ENCODE data around the gene SNRK. TPM values are rescaled to one million over a fixed set of nuclear protein-coding genes. Genes with fewer than 3 reads are reported as not detected.

The SNRK gene
- total RNA-seq, 5 donors from 2014 or later (not counting 1 experiment from before 2014, with no cell fraction given): 88.1 to 165 (median 107) TPM

GRCh38 chr3:43340403-43340802, 54.1 kb downstream of the SNRK start:
- peaks cover 4 to 23% (median 16%) of the 10 kb centered on the region in 3 donors for H3K9me3 Mint-ChIP-seq
- POLR2A ChIA-PET: interaction anchor here in 1 of 2 donors (0.6 kb wide), 1 partner anchor 40 kb away, joined by 3 read pairs; no protein-coding TSS in a partner anchor
- CTCF ChIA-PET: no interaction called here
- H3K4me3 Mint-ChIP-seq: no peak overlapping the region
- H3K4me1 Mint-ChIP-seq: peaks cover 40 to 51% (median 48%) of the 10 kb centered on the region in 3 donors
- Histone ChIP-seq H3K36me3 (ENCODE audit: control insufficient read depth in 2 of 2, extremely low read depth in 1 of 2, insufficient read depth in 1 of 2, low read length in 1 of 2) (peaks cover 22 to 88% of the 10 kb centered on the region in 2 donors), H3K4me1 (ENCODE audit: control insufficient read depth in 1 of 2, extremely low read depth in 1 of 2, insufficient read depth in 2 of 2, low read length in 2 of 2) (peaks cover 31 to 32% of the 10 kb centered on the region in 2 experiments), H3K4me3 (ENCODE audit: control insufficient read depth in 1 of 2, extremely low read depth in 1 of 2, low read length in 1 of 2) (no peak overlapping the region), H3K9me3 (peaks cover 6% of the 10 kb centered on the region), H3K27me3 (replicated peaks in 1 of 2; ENCODE audit: control insufficient read depth in 2 of 2, extremely low read depth in 1 of 2, insufficient read depth in 2 of 2, low read length in 1 of 2) (no peaks in the 10 kb centered on the region), H3K27ac (ENCODE audit: low read length) (no peak overlapping the region)
- no peaks in the 10 kb centered on the region for H3K27me3 Mint-ChIP-seq
- DNase-seq (no peak), ATAC-seq (replicated peaks in 1 of 4) (no peak)
- H3K36me3 Mint-ChIP-seq: peaks cover 81% of the 10 kb centered on the region
- H3K27ac Mint-ChIP-seq: peak overlapping the region in 1 of 2 donors; percentile 63
- WGBS (ENCODE audit: insufficient coverage): 100% methylated on average over 6 of the region's 7 CpGs

- no CpG with 5 or more reads among the region's 2 CpGs for WGBS (ENCODE audit: insufficient coverage)
- ChIA-PET CTCF (no interaction called here), POLR2A (no interaction called here)
- Mint-ChIP-seq H3K4me1 (peaks cover 54 to 63% (median 61%) of the 10 kb centered on the region in 3 donors), H3K9me3 (peaks cover 0 to 13% (median 7%) of the 10 kb centered on the region in 3 donors), H3K4me3 (no peak overlapping the region), H3K27me3 (no peaks in the 10 kb centered on the region), H3K36me3 (peaks cover 74% of the 10 kb centered on the region), H3K27ac (peak overlapping the region in 1 of 2 donors; percentile 90)
- Histone ChIP-seq H3K36me3 (ENCODE audit: control insufficient read depth in 2 of 2, extremely low read depth in 1 of 2, insufficient read depth in 1 of 2, low read length in 1 of 2) (peaks cover 17 to 79% of the 10 kb centered on the region in 2 donors), H3K4me3 (ENCODE audit: control insufficient read depth in 1 of 2, extremely low read depth in 1 of 2, low read length in 1 of 2) (no peak overlapping the region), H3K4me1 (ENCODE audit: control insufficient read depth in 1 of 2, extremely low read depth in 1 of 2, insufficient read depth in 2 of 2, low read length in 2 of 2) (peaks cover 43 to 46% of the 10 kb centered on the region in 2 experiments), H3K27ac (ENCODE audit: low read length) (no peak overlapping the region), H3K27me3 (replicated peaks in 1 of 2; ENCODE audit: control insufficient read depth in 2 of 2, extremely low read depth in 1 of 2, insufficient read depth in 2 of 2, low read length in 1 of 2) (no peaks in the 10 kb centered on the region), H3K9me3 (peaks cover 2% of the 10 kb centered on the region)
- DNase-seq: no peak
- no peak for ATAC-seq (replicated peaks in 1 of 4)
These were observed 55.4 kb downstream of the SNRK start for GRCh38 chr3:43341788-43342187.

- DNase-seq (peak in 3 of 35 experiments; percentile 19 to 46 (median 22)), ATAC-seq (replicated peaks in 1 of 4) (peak in 1 of 4 experiments; percentile 53)
- Histone ChIP-seq H3K36me3 (ENCODE audit: control insufficient read depth in 2 of 2, extremely low read depth in 1 of 2, insufficient read depth in 1 of 2, low read length in 1 of 2) (peaks cover 19 to 74% of the 10 kb centered on the region in 2 donors), H3K4me1 (ENCODE audit: control insufficient read depth in 1 of 2, extremely low read depth in 1 of 2, insufficient read depth in 2 of 2, low read length in 2 of 2) (peaks cover 55% of the 10 kb centered on the region in 2 experiments), H3K27me3 (replicated peaks in 1 of 2; ENCODE audit: control insufficient read depth in 2 of 2, extremely low read depth in 1 of 2, insufficient read depth in 2 of 2, low read length in 1 of 2) (no peaks in the 10 kb centered on the region), H3K9me3 (peaks cover 2% of the 10 kb centered on the region), H3K4me3 (ENCODE audit: control insufficient read depth in 1 of 2, extremely low read depth in 1 of 2, low read length in 1 of 2) (peak overlapping the region in 1 of 2 donors; percentile 11), H3K27ac (ENCODE audit: low read length) (peak overlapping the region; percentile 85)
- peaks cover 0 to 9% (median 7%) of the 10 kb centered on the region in 3 donors for H3K9me3 Mint-ChIP-seq
- 23% methylated on average over 4 of the region's 4 CpGs for WGBS (ENCODE audit: insufficient coverage)
- H3K27me3 Mint-ChIP-seq: no peaks in the 10 kb centered on the region
- CTCF ChIA-PET: interaction anchor here in 1 of 2 donors (0.9 kb wide), 1 partner anchor 10 kb away, joined by 7 read pairs; no protein-coding TSS in a partner anchor
- H3K4me3 Mint-ChIP-seq: peak overlapping the region; percentile 21 to 59 (median 44)
- peaks cover 78% of the 10 kb centered on the region for H3K36me3 Mint-ChIP-seq
- POLR2A ChIA-PET: no interaction called here
- H3K4me1 Mint-ChIP-seq: peaks cover 68 to 76% (median 74%) of the 10 kb centered on the region in 3 donors
- peak overlapping the region; percentile 89 to 90 for H3K27ac Mint-ChIP-seq
These were observed 56.8 kb downstream of the SNRK start for GRCh38 chr3:43343185-43343584.

- ATAC-seq (replicated peaks in 1 of 4): no peak
- H3K4me3 Mint-ChIP-seq: peak overlapping the region in 2 of 3 donors; percentile 21 to 59
- H3K27ac Mint-ChIP-seq: peak overlapping the region; percentile 89 to 90
- CTCF ChIA-PET: interaction anchor here in 1 of 2 donors (0.7 to 1.1 kb wide), 3 partner anchors 9 to 57 kb away, joined by 3 to 7 read pairs (median 3); partner anchors contain the start of gene SNRK
- H3K4me1 Mint-ChIP-seq: peaks cover 74 to 83% (median 80%) of the 10 kb centered on the region in 3 donors
- DNase-seq: no peak
- H3K36me3 Mint-ChIP-seq: peaks cover 78% of the 10 kb centered on the region
- no CpG with 5 or more reads among the region's 3 CpGs for WGBS (ENCODE audit: insufficient coverage)
- H3K9me3 ChIP-seq: peaks cover 2% of the 10 kb centered on the region
- no peak overlapping the region for H3K4me3 ChIP-seq (ENCODE audit: control insufficient read depth in 1 of 2, extremely low read depth in 1 of 2, low read length in 1 of 2)
- H3K27ac ChIP-seq (ENCODE audit: low read length): peak overlapping the region; percentile 85
- no peaks in the 10 kb centered on the region for H3K27me3 Mint-ChIP-seq
- no peaks in the 10 kb centered on the region for H3K27me3 ChIP-seq (replicated peaks in 1 of 2; ENCODE audit: control insufficient read depth in 2 of 2, extremely low read depth in 1 of 2, insufficient read depth in 2 of 2, low read length in 1 of 2)
- H3K36me3 ChIP-seq (ENCODE audit: control insufficient read depth in 2 of 2, extremely low read depth in 1 of 2, insufficient read depth in 1 of 2, low read length in 1 of 2): peaks cover 23 to 76% of the 10 kb centered on the region in 2 donors
- POLR2A ChIA-PET: no interaction called here
- H3K9me3 Mint-ChIP-seq: peaks cover 0 to 5% (median under 1%) of the 10 kb centered on the region in 3 donors
- H3K4me1 ChIP-seq (ENCODE audit: control insufficient read depth in 1 of 2, extremely low read depth in 1 of 2, insufficient read depth in 2 of 2, low read length in 2 of 2): peaks cover 61% of the 10 kb centered on the region in 2 experiments
These were observed 57.5 kb downstream of the SNRK start for GRCh38 chr3:43343815-43344214.

GRCh38 chr3:43344520-43344919, 58.2 kb downstream of the SNRK start:
- peaks cover 82 to 90% (median 87%) of the 10 kb centered on the region in 3 donors for H3K4me1 Mint-ChIP-seq
- H3K27me3 ChIP-seq (replicated peaks in 1 of 2; ENCODE audit: control insufficient read depth in 2 of 2, extremely low read depth in 1 of 2, insufficient read depth in 2 of 2, low read length in 1 of 2): no peaks in the 10 kb centered on the region
- ATAC-seq (replicated peaks in 1 of 4): no peak
- H3K36me3 ChIP-seq (ENCODE audit: control insufficient read depth in 2 of 2, extremely low read depth in 1 of 2, insufficient read depth in 1 of 2, low read length in 1 of 2): peaks cover 23 to 76% of the 10 kb centered on the region in 2 donors
- POLR2A ChIA-PET: interaction anchor here (0.9 to 1.5 kb wide), 3 partner anchors 10 to 50 kb away, joined by 3 to 5 read pairs (median 3); no protein-coding TSS in a partner anchor
- H3K27me3 Mint-ChIP-seq: no peaks in the 10 kb centered on the region
- peaks cover 0 to 5% (median 0%) of the 10 kb centered on the region in 3 donors for H3K9me3 Mint-ChIP-seq
- H3K4me1 ChIP-seq (ENCODE audit: control insufficient read depth in 1 of 2, extremely low read depth in 1 of 2, insufficient read depth in 2 of 2, low read length in 2 of 2): peaks cover 62 to 64% of the 10 kb centered on the region in 2 experiments
- no CpG with 5 or more reads among the region's 3 CpGs for WGBS (ENCODE audit: insufficient coverage)
- peak overlapping the region; percentile 85 for H3K27ac ChIP-seq (ENCODE audit: low read length)
- no peaks in the 10 kb centered on the region for H3K9me3 ChIP-seq
- H3K4me3 Mint-ChIP-seq: peak overlapping the region in 1 of 3 donors; percentile 73
- H3K36me3 Mint-ChIP-seq: peaks cover 78% of the 10 kb centered on the region
- DNase-seq: no peak
- CTCF ChIA-PET: interaction anchor here in 1 of 2 donors (1.1 to 2.7 kb wide), 2 partner anchors 33 to 58 kb away, joined by 3 to 7 read pairs; partner anchors contain the start of gene SNRK
- H3K4me3 ChIP-seq (ENCODE audit: control insufficient read depth in 1 of 2, extremely low read depth in 1 of 2, low read length in 1 of 2): no peak overlapping the region
- peak overlapping the region; percentile 89 to 90 for H3K27ac Mint-ChIP-seq

GRCh38 chr3:43345246-43345645, 58.9 kb downstream of the SNRK start:
- peaks cover 78% of the 10 kb centered on the region for H3K36me3 Mint-ChIP-seq
- ChIA-PET POLR2A (interaction anchor here (0.6 to 1.7 kb wide), 7 partner anchors 8 to 321 kb away, joined by 3 to 10 read pairs (median 3); no protein-coding TSS in a partner anchor), CTCF (interaction anchor here in 1 of 2 donors (2.7 kb wide), 1 partner anchor 33 kb away, joined by 7 read pairs; no protein-coding TSS in a partner anchor)
- H3K27ac Mint-ChIP-seq: peak overlapping the region; percentile 91 to 92
- Histone ChIP-seq H3K27ac (ENCODE audit: low read length) (peak overlapping the region; percentile 85), H3K36me3 (ENCODE audit: control insufficient read depth in 2 of 2, extremely low read depth in 1 of 2, insufficient read depth in 1 of 2, low read length in 1 of 2) (peaks cover 23 to 77% of the 10 kb centered on the region in 2 donors), H3K9me3 (no peaks in the 10 kb centered on the region), H3K4me3 (ENCODE audit: control insufficient read depth in 1 of 2, extremely low read depth in 1 of 2, low read length in 1 of 2) (no peak overlapping the region), H3K27me3 (replicated peaks in 1 of 2; ENCODE audit: control insufficient read depth in 2 of 2, extremely low read depth in 1 of 2, insufficient read depth in 2 of 2, low read length in 1 of 2) (no peaks in the 10 kb centered on the region), H3K4me1 (ENCODE audit: control insufficient read depth in 1 of 2, extremely low read depth in 1 of 2, insufficient read depth in 2 of 2, low read length in 2 of 2) (peaks cover 63 to 68% of the 10 kb centered on the region in 2 experiments)
- H3K9me3 Mint-ChIP-seq: no peaks in the 10 kb centered on the region
- DNase-seq (no peak), ATAC-seq (replicated peaks in 1 of 4) (no peak)
- 90% methylated on average over 4 of the region's 4 CpGs for WGBS (ENCODE audit: insufficient coverage)
- no peaks in the 10 kb centered on the region for H3K27me3 Mint-ChIP-seq
- H3K4me3 Mint-ChIP-seq: peak overlapping the region in 2 of 3 donors; percentile 34 to 73
- peaks cover 83 to 88% (median 85%) of the 10 kb centered on the region in 3 donors for H3K4me1 Mint-ChIP-seq
